ENCODE results near the gene MVK.

GRCh38 chr12:109599087-109599486 is 25.5 kb downstream of the MVK start:
- no peak for TF ChIP-seq CTCF (IDR thresholded peaks at IDR 0.05)
- no peak for TF ChIP-seq POLR2A (IDR thresholded peaks at IDR 0.05)
